ENCODE results near the gene SLC17A5. TPM values are rescaled to one million over a fixed set of nuclear protein-coding genes. Genes with fewer than 3 reads are reported as not detected.

SLC17A5 gene
- total RNA-seq, 1 experiment from 2014 or later: 16.9 TPM

- ChIA-PET CTCF (interaction anchor here (1.1 kb wide), 1 partner anchor 27 kb away, joined by 3 read pairs; no protein-coding TSS in a partner anchor), POLR2A (ENCODE audit: unreplicated experiment) (interaction anchor here (0.5 to 0.9 kb wide), 3 partner anchors 48 to 1599 kb away, joined by 3 to 7 read pairs (median 6); no protein-coding TSS in a partner anchor)
- Histone ChIP-seq H4K20me1 (ENCODE audit: insufficient read depth) (no peaks in the 10 kb centered on the region), H3K36me3 (ENCODE audit: low read depth) (peaks cover 9% of the 10 kb centered on the region), H2AFZ (no peak overlapping the region), H3K27ac (no peak overlapping the region), H3K4me3 (no peak overlapping the region), H3K9me3 (ENCODE audit: insufficient read depth, low read depth) (no peaks in the 10 kb centered on the region), H3K79me2 (ENCODE audit: low read depth) (no peaks in the 10 kb centered on the region), H3K4me1 (replicated peaks; ENCODE audit: insufficient read depth) (peaks cover 10% of the 10 kb centered on the region; the same call in 1 of the 2 replicates), H3K9me2 (ENCODE audit: insufficient read depth) (no peaks in the 10 kb centered on the region), H3K27me3 (ENCODE audit: insufficient read depth, low read depth) (no peaks in the 10 kb centered on the region), H3F3A (ENCODE audit: insufficient read depth, low read depth) (peaks cover 9% of the 10 kb centered on the region), H3K4me2 (no peak overlapping the region)
- no peak for DNase-seq
- intact Hi-C loops (cut with micrococcal nuclease; ENCODE audit: unreplicated experiment): no loop called here
- BruUV-seq (replicated peaks): no TSS peak
- TF ChIP-seq EZH2 (IDR thresholded peaks at IDR 0.05; ENCODE audit: low read depth) (no peak), CTCF (conservative IDR thresholded peaks at IDR 0.05) (no peak)
Observed at GRCh38 chr6:73606428-73606827, 47.4 kb downstream of the SLC17A5 start.

- no peak for TF ChIP-seq EZH2 (IDR thresholded peaks at IDR 0.05; ENCODE audit: low read depth)
- no peak for TF ChIP-seq CTCF (conservative IDR thresholded peaks at IDR 0.05)
- no peak for DNase-seq
- Histone ChIP-seq H3K27me3 (ENCODE audit: insufficient read depth, low read depth) (no peaks in the 10 kb centered on the region), H3K4me1 (replicated peaks; ENCODE audit: insufficient read depth) (no peaks in the 10 kb centered on the region), H3K4me2 (no peak overlapping the region), H3K4me3 (no peak overlapping the region), H4K20me1 (ENCODE audit: insufficient read depth) (no peaks in the 10 kb centered on the region), H2AFZ (no peak overlapping the region), H3K27ac (no peak overlapping the region), H3K9me3 (ENCODE audit: insufficient read depth, low read depth) (no peaks in the 10 kb centered on the region), H3K36me3 (ENCODE audit: low read depth) (peaks cover 9% of the 10 kb centered on the region), H3K9me2 (ENCODE audit: insufficient read depth) (no peaks in the 10 kb centered on the region), H3K79me2 (ENCODE audit: low read depth) (no peaks in the 10 kb centered on the region), H3F3A (ENCODE audit: insufficient read depth, low read depth) (peaks cover 3% of the 10 kb centered on the region; the same call in 1 of the 2 replicates)
- POLR2A ChIA-PET (ENCODE audit: unreplicated experiment): no interaction called here
- intact Hi-C loops (cut with micrococcal nuclease; ENCODE audit: unreplicated experiment): no loop called here
- CTCF ChIA-PET: no interaction called here
- BruUV-seq (replicated peaks): no TSS peak
Observed at GRCh38 chr6:73604461-73604860, 49.3 kb downstream of the SLC17A5 start.

GRCh38 chr6:73604020-73604419 lies 49.8 kb downstream of the SLC17A5 start:
- peaks cover 3% of the 10 kb centered on the region; the same call in 1 of the 2 replicates for H3F3A ChIP-seq (ENCODE audit: insufficient read depth, low read depth)
- H3K4me1 ChIP-seq (replicated peaks; ENCODE audit: insufficient read depth): no peaks in the 10 kb centered on the region
- no peak overlapping the region for H3K4me2 ChIP-seq
- no peak for DNase-seq
- H4K20me1 ChIP-seq (ENCODE audit: insufficient read depth): no peaks in the 10 kb centered on the region
- H3K27me3 ChIP-seq (ENCODE audit: insufficient read depth, low read depth): no peaks in the 10 kb centered on the region
- H2AFZ ChIP-seq: no peak overlapping the region
- no peaks in the 10 kb centered on the region for H3K79me2 ChIP-seq (ENCODE audit: low read depth)
- intact Hi-C loops (cut with micrococcal nuclease; ENCODE audit: unreplicated experiment): no loop called here
- ChIA-PET POLR2A (ENCODE audit: unreplicated experiment) (no interaction called here), CTCF (no interaction called here)
- no peaks in the 10 kb centered on the region for H3K9me3 ChIP-seq (ENCODE audit: insufficient read depth, low read depth)
- H3K9me2 ChIP-seq (ENCODE audit: insufficient read depth): no peaks in the 10 kb centered on the region
- BruUV-seq (replicated peaks): no TSS peak
- no peak overlapping the region for H3K4me3 ChIP-seq
- TF ChIP-seq CTCF (conservative IDR thresholded peaks at IDR 0.05) (no peak), EZH2 (IDR thresholded peaks at IDR 0.05; ENCODE audit: low read depth) (no peak)
- peaks cover 9% of the 10 kb centered on the region for H3K36me3 ChIP-seq (ENCODE audit: low read depth)
- no peak overlapping the region for H3K27ac ChIP-seq
